IMR-90 (cell line): ENCODE measurements around the gene DAB2. TPM values are rescaled to one million over a fixed set of nuclear protein-coding genes. Genes with fewer than 3 reads are reported as not detected.

Source experiments
- ATAC-seq: fragments of 200-7000 bp; cut with Tn5 transposase; 2 replicates; pipeline ENCODE4 v1.9.1; 2020; ENCODE audit warnings: low read depth, mild to moderate bottlenecking, moderate library complexity
- BruUV-seq: library from RNA; stranded (reverse); fragments of 400-500 nt; replicated peaks from 2 replicates; lab custom pipeline; 2021; lab: Mats Ljungman, UMichigan
- CTCF ChIA-PET: fragments of 300-600 bp; formaldehyde crosslinking; extraction: SDS; loops from one replicate; lab custom pipeline; 2021; ENCODE audit warnings: antibody characterized with exemption; lab: Yijun Ruan, JAX
- POLR2A ChIA-PET: fragments of 300-600 bp; sonication (Branson Sonifier 250); formaldehyde crosslinking; loops from one replicate; lab custom pipeline; 2022; ENCODE audit warnings: antibody characterized with exemption; ENCODE audit not compliant: unreplicated experiment; lab: Charles Lee
- DNase-seq: peaks from one replicate; pipeline ENCODE4 v3.0.0; 2013
- H2AFZ ChIP-seq: replicated peaks from 2 replicates; pipeline ENCODE3; 2013; ENCODE audit warnings: low read length, mild to moderate bottlenecking; ENCODE audit not compliant: poor library complexity
- H2AK5ac ChIP-seq: 2 replicates; pipeline ENCODE4 v1.6.1; 2013; ENCODE audit warnings: low read depth, low read length, inconsistent platforms
- H2AK9ac ChIP-seq: replicated peaks from 2 replicates; pipeline ENCODE3; 2013; ENCODE audit warnings: mild to moderate bottlenecking, low read depth, low read length, moderate library complexity; ENCODE audit not compliant: poor library complexity
- H2BK120ac ChIP-seq: 2 replicates; pipeline ENCODE4 v1.6.1; 2013; ENCODE audit warnings: low read depth, low read length, inconsistent platforms
- H2BK15ac ChIP-seq: 3 replicates; pipeline ENCODE4 v1.6.1; 2013; ENCODE audit warnings: low read depth, low read length, inconsistent platforms
- H2BK20ac ChIP-seq: 2 replicates; pipeline ENCODE4 v1.6.1; 2013; ENCODE audit warnings: low read depth, mild to moderate bottlenecking, inconsistent platforms, low read length, moderate library complexity
- H2BK5ac ChIP-seq: 2 replicates; pipeline ENCODE4 v1.6.1; 2013; ENCODE audit warnings: mild to moderate bottlenecking, low read depth, low read length, inconsistent platforms; ENCODE audit not compliant: poor library complexity, severe bottlenecking
- H3K14ac ChIP-seq: replicated peaks from 2 replicates; pipeline ENCODE4 v1.6.1; 2013; ENCODE audit warnings: low read depth, low read length, inconsistent platforms
- H3K18ac ChIP-seq: 2 replicates; pipeline ENCODE4 v1.6.1; 2013; ENCODE audit warnings: low read depth, low read length, control low read depth
- H3K23ac ChIP-seq: 2 replicates; pipeline ENCODE4 v1.6.1; 2013; ENCODE audit warnings: low read depth, low read length, inconsistent platforms
- H3K27ac ChIP-seq: 2 replicates; pipeline ENCODE4 v1.5.1; 2013; ENCODE audit warnings: mild to moderate bottlenecking, control low read depth, low read length; ENCODE audit not compliant: insufficient read depth
- H3K27me3 ChIP-seq: 2 replicates; pipeline ENCODE4 v1.6.1; 2013; ENCODE audit warnings: low read length; ENCODE audit not compliant: control insufficient read depth, insufficient read depth
- H3K36me3 ChIP-seq: 2 replicates; pipeline ENCODE4 v1.6.1; 2013; ENCODE audit warnings: low read length, mixed read lengths; ENCODE audit not compliant: control insufficient read depth, insufficient read depth
- H3K4ac ChIP-seq: 2 replicates; pipeline ENCODE4 v1.6.1; 2013; ENCODE audit warnings: low read depth, low read length, inconsistent platforms
- H3K4me1 ChIP-seq: 2 replicates; pipeline ENCODE4 v1.6.1; 2013; ENCODE audit warnings: low read length, mixed read lengths; ENCODE audit not compliant: control insufficient read depth, insufficient read depth
- H3K4me2 ChIP-seq: 2 replicates; pipeline ENCODE4 v1.6.1; 2013; ENCODE audit warnings: low read depth, mild to moderate bottlenecking, control low read depth, low read length, moderate library complexity
- H3K4me3 ChIP-seq: 2 replicates; pipeline ENCODE4 v1.5.1; 2013; ENCODE audit warnings: low read depth, mild to moderate bottlenecking, control low read depth, low read length, moderate library complexity; ENCODE audit not compliant: insufficient read depth
- H3K56ac ChIP-seq: 2 replicates; pipeline ENCODE4 v1.6.1; 2013; ENCODE audit warnings: low read length, inconsistent platforms; ENCODE audit not compliant: insufficient read depth; ENCODE audit errors: extremely low read depth
- H3K79me1 ChIP-seq, 2 experiments: 2 replicates each; pipeline ENCODE4 v1.6.1; 2013; ENCODE audit warnings: low read length in 2 of 2, inconsistent platforms in 1 of 2, low read depth in 1 of 2
- H3K9ac ChIP-seq: 2 replicates; pipeline ENCODE4 v1.6.1; 2013; ENCODE audit warnings: low read depth, low read length, control low read depth
- H3K9me1 ChIP-seq: 2 replicates; pipeline ENCODE4 v1.6.1; 2013; ENCODE audit warnings: low read length, inconsistent platforms; ENCODE audit not compliant: insufficient read depth
- H3K9me3 ChIP-seq: 2 replicates; pipeline ENCODE4 v1.6.1; 2013; ENCODE audit warnings: low read length; ENCODE audit not compliant: control insufficient read depth, insufficient read depth
- H4K20me1 ChIP-seq: 2 replicates; pipeline ENCODE4 v1.6.1; 2013; ENCODE audit warnings: low read length, inconsistent platforms; ENCODE audit not compliant: insufficient read depth
- H4K5ac ChIP-seq: 2 replicates; pipeline ENCODE4 v1.6.1; 2013; ENCODE audit warnings: mild to moderate bottlenecking, low read depth, low read length, control low read depth
- H4K8ac ChIP-seq, 2 experiments: 2 replicates each; pipeline ENCODE4 v1.6.1; 2013; ENCODE audit warnings: low read depth in 2 of 2, low read length in 2 of 2, control low read depth in 1 of 2, inconsistent platforms in 1 of 2
- H4K91ac ChIP-seq: 2 replicates; pipeline ENCODE4 v1.6.1; 2013; ENCODE audit warnings: low read depth, low read length, inconsistent platforms; ENCODE audit not compliant: insufficient read depth
- CHD1 ChIP-seq: IDR thresholded peaks from 2 replicates; pipeline ENCODE4 v1.6.1; 2012; ENCODE audit warnings: low read depth, low read length, improper control_type of control experiment
- MXI1 ChIP-seq: IDR thresholded peaks from 2 replicates; pipeline ENCODE4 v1.6.1; 2012; ENCODE audit warnings: low read depth, mild to moderate bottlenecking, low read length, moderate library complexity, borderline replicate concordance
- WGBS, 2 experiments: methylation state at CpG; one replicate each; pipeline versions ENCODE4 v1.1.5 to v1.1.7; 2013; ENCODE audit warnings: missing lambda C conversion rate in 2 of 2; ENCODE audit not compliant: insufficient read length in 1 of 2; ENCODE audit errors: extremely low coverage in 2 of 2; 5-methylcytosine and 5-hydroxymethylcytosine counted together
- dilution Hi-C: fragments of 300-500 bp; cut with HindIII; formaldehyde crosslinking; loops from one replicate; pipeline ENCODE4 v1.14.3; 2018; ENCODE audit warnings: low sequenced_read_pairs; ENCODE audit not compliant: unreplicated experiment
- in situ Hi-C: fragments of 300-500 bp; cut with MboI; formaldehyde crosslinking; loops from 3 replicates; pipeline ENCODE4 v1.14.3; 2019; ENCODE audit warnings: low sequenced_read_pairs, inconsistent platforms, mixed read lengths
- intact Hi-C: fragments of 100-400 bp; cut with micrococcal nuclease; formaldehyde crosslinking; loops from 2 replicates; pipeline ENCODE4 v1.10.0; 2022
- polyA plus RNA-seq, 3 experiments: library from polyadenylated mRNA; depleted of rRNA; stranded (reverse); fragments of >200 nt; gene quantifications; 2 replicates each; pipeline ENCODE4 v1.2.3, GENCODE V29; 2012; ENCODE audit warnings: low replicate concordance in 1 of 3
- total RNA-seq: library from RNA; depleted of rRNA; stranded (reverse); fragments of >200 nt; gene quantifications from 2 replicates; pipeline ENCODE4 v1.2.3, GENCODE V29; 2012

DAB2 gene
- total and polyA plus RNA-seq, 2 of the 4 experiments (the other 2 are of a cell fraction) = 50.0 to 101 TPM

- CTCF ChIA-PET = interaction anchor here (3.5 kb wide), 1 partner anchor 50 kb away, joined by 14 read pairs; no protein-coding TSS in a partner anchor
- Histone ChIP-seq H2AFZ (no peak overlapping the region), H4K8ac (peak overlapping the region; percentile 2 to 76)
These were observed 1.9 kb upstream of the DAB2 start for GRCh38 chr5:39426746-39427105.

More at GRCh38 chr5:39426746-39427105, 1.9 kb upstream of the DAB2 start:
- Histone ChIP-seq H3K14ac (peak overlapping the region; percentile 61), H2AK5ac (no peak overlapping the region), H3K4ac (peak overlapping the region; percentile 55; the same call in 1 of the 2 replicates), H3K27ac (peak overlapping the region; percentile 63; the same call in 1 of the 2 replicates), H4K5ac (peak overlapping the region; percentile 82; the same call in 1 of the 2 replicates), H3K4me2 (peak overlapping the region; percentile 73; the same call in 1 of the 2 replicates), H4K20me1 (peaks cover 19% of the 10 kb centered on the region; the same call in 1 of the 2 replicates), H3K36me3 (peaks cover 4% of the 10 kb centered on the region), H2BK15ac (0 out of 3 replicates have a peak overlapping the region, but pooled peaks have one; percentile 37), H2AK9ac (no peak overlapping the region), H3K4me3 (no peak overlapping the region), H3K56ac (peak overlapping the region; percentile 62), H2BK5ac (peak overlapping the region; percentile 95), H2BK20ac (peak overlapping the region; percentile 79), H4K91ac (peak overlapping the region; percentile 33; the same call in 1 of the 2 replicates), H3K9me1 (peaks cover 3% of the 10 kb centered on the region), H3K27me3 (no peaks in the 10 kb centered on the region), H3K9me3 (no peaks in the 10 kb centered on the region), H3K9ac (peak overlapping the region; percentile 61), H3K4me1 (peaks cover 8% of the 10 kb centered on the region), H3K79me1 (peaks cover 3 to 18% of the 10 kb centered on the region in 2 experiments; a peak in 3 of 4 replicates), H3K23ac (peak overlapping the region; percentile 70; the same call in 1 of the 2 replicates), H3K18ac (peak overlapping the region; percentile 90), H2BK120ac (peak overlapping the region; percentile 88)
- POLR2A ChIA-PET = no interaction called here
- ATAC-seq = no peak
- no TSS peak for BruUV-seq
- dilution Hi-C loops (no loop called here), in situ Hi-C loops (no loop called here), intact Hi-C loops (no loop called here)
- TF ChIP-seq CHD1 = no peak
- no peak for TF ChIP-seq MXI1
- DNase-seq = no peak
- WGBS, 2 experiments = no CpG with 5 or more reads among the region's 3 CpGs
